HS-5 (cell line): ENCODE data around the gene EMP2.
"Not testable (repeated sequence)": the region's sequence is repeated elsewhere in the genome, so short reads cannot be mapped to it uniquely, and the experiment has no call there.

Experiments
- DNase-seq: peaks from one replicate; pipeline ENCODE4 v3.0.0-alpha.2; 2012; ENCODE audit warnings: low read depth

The EMP2 gene

DNA sequence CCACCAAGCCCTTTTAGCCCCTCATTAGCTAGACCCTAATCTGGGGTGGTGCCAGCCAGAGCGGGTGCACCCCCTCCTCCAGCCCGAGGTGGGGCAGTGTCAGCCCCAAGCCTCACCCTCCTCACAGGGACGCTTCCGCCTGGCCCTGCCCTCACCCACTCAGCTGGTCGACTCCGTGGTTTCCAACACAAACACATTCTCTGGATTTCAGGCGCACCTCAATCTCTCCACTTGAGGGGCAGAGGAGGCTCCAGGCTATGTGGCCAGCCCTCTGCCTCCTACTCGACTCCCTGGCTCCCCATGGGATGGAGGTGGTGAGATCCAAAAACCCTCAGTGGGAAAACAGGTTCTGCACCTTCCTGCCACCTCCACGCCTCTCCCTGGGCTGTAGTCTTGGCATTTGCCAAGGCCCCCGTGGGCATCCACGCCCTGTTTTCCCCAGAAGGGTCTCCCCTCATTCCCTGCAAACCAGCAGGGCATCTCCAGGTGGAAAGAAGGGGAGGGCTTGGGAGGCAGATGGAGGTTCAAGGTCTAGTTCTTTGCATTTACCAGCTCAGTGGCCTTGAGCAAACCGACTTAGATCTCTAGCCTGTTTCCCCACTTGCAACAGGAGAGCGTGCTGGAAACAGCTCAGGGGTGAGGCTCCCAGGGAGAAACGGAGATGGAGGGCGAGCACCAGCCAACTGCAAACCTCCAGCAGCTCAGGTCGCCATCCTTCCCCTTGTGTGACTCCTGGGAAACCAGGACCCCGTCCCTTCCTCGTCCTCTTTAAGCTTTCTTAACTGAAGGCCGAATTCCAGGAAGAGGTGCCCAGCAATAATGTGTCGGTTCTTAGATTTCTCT, 1.7 kb downstream of the EMP2 start:
- DNase-seq, result no peak

DNA sequence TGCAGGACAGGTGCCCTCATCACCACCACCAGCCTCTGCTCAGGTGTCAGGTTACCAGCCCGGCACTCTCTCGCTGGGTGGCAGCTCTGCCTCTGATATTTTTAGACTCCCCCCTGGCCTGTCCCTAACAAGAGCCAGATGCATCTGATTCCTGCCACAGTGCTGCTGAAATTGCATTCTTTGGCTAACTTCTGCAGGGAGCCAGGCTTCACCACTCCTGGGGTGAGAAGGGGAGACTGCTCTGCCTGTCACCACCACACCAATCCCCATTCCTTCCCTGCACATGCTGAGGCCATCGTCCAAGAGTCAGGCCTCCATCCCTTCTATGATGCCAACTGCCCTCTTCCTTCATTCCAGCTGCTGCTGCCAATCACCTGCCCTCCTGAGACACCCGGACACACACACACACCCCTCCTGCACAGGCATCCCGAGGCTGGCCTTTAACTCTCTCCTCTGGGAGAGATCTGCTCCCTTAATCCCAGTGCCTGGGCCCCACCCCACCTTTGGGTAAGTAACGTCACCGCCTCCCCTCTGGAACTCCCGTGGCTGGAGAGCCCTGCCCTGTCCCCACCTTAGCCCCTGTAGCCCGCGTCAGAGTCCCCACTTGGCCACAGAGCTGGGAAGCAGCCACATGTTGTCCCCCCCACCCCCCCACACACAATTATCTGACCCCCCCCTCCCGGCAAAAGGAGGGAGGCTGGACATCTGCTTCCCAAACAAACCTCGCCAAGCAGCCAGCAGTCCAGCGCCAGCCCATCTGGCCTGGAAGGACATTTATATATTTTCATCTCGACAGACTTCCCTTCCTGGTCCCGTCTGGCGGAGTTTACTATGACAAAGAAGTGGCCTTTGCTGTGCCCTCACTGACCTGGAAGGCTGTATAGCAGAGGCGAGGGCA, 2.8 kb downstream of the EMP2 start:
- DNase-seq, result no peak

DNA sequence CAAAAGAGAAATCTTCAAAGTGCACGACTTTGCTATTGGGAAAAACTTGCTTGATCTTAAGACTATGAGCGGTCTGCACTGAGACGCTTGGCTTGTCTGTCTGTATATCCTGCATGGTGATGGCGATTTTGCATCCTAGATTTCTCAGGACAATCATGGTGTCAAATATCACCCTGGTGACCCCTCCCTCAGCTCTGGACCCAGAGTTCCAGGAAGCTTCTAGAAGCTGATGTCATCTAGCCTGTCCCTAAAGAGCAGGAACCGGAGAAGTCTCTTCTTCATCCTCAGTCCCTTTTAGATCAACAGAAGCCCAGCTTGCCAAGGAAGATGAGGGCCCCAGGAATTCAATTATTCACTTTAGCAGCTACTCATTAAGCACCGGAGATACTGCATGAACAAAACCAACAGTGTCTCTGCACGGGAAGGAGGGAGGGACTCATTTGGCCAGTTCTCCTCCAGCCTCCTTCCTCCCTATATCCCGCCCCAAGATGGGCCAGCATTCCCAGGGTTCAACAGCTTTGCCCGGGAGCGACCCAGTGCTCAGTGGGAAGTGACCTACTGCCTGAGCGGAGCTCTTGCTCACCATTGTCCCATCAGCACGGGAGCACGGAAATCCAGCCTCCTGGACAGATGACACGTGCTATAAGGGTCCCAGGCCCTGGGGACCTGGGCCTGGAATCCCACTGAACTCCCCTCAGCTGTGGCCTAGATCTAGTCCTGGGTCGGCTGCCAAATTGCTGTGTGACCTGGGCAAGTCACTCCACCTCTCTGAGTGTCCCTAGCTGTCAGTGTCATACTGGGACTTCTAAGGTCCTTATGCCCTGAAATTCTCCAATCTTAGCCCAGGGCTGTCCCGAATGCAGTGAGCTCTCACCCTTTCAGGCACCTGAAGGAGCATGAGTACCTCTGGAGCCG, 3.8 kb downstream of the EMP2 start:
- DNase-seq, result no peak

DNA sequence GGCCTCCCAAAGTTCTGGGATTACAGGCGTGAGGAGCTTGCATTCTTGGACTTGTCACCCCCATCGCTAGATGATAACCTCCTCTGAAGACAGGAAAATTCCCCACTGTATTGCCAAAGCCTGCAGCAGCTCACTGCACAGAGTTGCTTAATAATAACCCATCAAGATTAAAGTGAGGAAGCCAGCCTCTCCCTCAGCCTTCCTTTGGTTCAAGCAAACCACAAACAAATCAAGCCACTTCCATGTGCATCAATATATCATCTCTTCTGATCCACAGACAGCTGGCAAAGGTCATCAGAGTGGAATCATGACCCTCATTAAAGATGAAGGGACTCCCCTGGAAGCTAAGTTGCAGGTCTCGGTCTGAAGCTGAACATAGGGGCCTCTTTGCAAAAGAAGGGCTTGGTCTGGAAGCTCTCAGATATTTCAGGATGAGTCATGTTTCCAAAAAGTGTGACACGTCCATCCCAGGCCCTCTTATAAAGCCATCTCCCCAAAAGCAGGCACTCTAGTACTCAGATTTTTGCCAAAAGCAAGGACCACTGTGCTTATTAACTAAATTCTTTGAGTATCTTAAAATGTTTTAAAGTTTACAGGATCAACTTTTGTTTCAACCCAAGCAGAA, 4.8 kb downstream of the EMP2 start:
- peak; percentile 10 for DNase-seq

- no peak for DNase-seq
Measured at GRCh38 chr16:10572611-10573010, 7.8 kb downstream of the EMP2 start.

- DNase-seq, result no peak
Measured at GRCh38 chr16:10571354-10571753, 9.0 kb downstream of the EMP2 start.

GRCh38 chr16:10569621-10570020, 10.8 kb downstream of the EMP2 start:
- DNase-seq, result no peak

GRCh38 chr16:10566613-10567012, 13.8 kb downstream of the EMP2 start:
- DNase-seq, result no peak

- DNase-seq, result no peak
Measured at GRCh38 chr16:10565167-10565566, 15.2 kb downstream of the EMP2 start.

DNA sequence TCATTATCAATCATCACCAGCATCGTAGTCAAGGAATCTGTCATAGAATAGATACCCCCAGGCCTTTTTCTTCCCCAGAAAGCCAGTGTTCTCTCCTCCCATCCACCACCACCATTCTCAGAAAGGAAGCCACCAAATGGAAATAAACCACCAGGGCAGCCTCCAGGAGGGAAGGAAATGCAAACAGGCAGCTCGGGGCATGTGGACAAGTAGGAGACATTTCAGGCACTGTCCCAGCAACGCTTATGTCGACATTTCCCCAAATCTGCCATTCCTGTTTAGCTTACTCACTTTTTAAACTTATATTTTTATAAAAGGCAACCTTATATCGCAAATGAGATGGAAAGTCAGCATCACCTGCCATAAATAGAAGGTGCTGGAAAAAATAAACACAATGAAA, 15.8 kb downstream of the EMP2 start:
- no peak for DNase-seq

DNA sequence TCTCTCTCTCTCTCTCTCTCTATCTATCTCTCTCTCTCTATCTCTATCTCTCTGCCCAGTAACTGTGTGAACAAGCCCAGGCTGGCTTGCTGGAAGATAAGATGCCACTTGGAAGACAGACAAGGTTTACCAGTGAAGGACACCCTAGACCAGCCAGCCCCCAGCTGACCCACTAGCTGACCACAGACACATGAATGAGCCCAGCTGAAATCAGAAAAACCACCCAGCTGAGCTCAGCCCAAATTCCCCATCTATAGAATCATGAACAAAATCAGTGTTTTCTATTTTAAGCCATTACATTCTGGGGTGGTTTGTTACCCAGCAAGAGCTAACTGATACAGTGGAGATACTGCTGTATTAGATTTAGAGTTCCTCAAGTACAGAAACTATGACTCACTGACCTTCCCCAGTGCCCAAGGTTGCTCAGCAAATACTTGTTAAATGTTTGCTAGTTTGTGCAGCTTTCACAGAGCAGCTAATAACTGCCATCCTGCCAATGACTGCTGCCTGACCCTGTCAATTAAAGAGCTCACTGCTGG, 18.0 kb downstream of the EMP2 start:
- DNase-seq, result no peak

GRCh38 chr16:10561425-10561824, 19.0 kb downstream of the EMP2 start:
- no peak for DNase-seq

DNA sequence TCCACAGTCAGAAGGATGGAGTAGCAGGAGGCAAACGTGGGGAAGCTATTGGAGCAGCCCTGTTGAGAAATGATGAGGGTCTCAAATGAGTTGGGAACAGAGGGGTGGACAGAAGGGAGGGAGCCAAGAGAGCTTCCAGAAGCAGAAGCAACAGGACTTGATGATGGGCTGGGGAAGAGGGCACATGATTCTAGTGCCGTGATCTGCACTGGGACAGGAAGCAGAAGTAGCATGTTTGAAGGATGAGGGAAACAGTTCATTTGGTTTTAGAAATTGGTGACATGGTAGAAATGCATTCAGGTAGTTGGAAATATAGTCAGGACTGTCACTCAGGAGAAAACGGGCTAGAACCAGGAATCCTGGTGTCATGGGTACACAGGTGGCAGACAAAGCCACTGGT, 19.4 kb downstream of the EMP2 start:
- no peak for DNase-seq

DNA sequence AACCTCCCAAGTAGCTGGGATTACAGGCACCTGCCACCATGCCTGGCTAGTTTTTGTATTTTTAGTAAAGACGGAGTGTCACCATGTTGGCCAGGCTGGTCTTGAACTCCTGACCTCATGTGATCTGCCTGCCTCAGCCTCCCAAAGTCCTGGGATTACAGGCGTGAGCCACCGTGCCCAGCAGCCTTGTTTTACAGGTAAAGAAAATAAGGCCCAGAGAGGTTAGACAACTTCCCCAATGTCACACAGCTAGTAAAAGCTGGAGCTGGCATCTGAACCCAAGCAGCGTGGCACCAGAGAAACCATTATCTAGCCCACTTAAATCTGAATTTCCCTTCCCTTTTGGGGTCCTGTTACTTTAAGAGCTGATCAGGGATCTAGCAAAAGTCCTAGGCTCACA, 20.6 kb downstream of the EMP2 start:
- DNase-seq, result not testable (repeated sequence)

DNA sequence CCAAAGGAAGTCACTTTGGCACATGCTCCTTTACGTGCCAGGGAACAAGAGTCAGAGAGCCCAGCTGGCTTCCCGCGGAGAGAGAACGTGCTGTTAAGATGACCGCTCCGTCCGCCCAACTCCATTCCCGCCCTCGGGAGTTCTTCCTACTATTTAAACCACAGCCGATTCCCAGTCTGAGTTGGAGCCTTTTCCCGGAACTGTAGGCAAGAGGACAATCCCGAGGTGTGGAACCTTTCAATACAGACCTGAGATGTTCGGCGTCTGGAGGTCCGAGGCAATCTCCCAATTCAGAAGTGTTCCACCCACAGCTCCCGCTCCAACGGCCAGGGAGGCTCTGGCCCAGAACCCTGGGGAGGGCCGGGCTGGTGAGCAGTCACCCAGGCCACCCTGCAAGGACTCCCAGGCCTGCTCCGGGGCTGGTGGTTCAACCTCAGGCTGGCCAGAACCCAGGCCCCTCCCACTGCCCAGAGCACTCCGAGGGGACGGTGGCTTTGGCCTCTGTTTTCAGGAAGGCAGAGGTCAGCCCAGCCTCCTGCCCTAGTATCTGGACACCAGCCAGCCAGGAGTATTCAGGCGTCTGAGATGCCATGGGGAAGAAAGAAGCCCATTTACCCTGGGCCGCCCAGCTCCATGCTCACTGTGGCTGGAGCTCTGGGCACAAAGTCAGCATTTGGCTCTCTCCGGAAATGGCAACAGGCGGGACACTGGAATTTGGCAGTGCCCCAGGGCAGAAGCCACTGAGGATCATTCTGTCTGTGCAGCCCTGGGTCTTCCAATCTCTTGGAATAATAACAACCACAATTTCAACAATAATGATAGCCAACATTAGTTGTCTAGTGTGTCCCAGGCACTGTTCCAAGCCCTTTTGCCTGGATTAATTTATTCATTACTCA, 21.4 kb downstream of the EMP2 start:
- DNase-seq, result no peak

DNA sequence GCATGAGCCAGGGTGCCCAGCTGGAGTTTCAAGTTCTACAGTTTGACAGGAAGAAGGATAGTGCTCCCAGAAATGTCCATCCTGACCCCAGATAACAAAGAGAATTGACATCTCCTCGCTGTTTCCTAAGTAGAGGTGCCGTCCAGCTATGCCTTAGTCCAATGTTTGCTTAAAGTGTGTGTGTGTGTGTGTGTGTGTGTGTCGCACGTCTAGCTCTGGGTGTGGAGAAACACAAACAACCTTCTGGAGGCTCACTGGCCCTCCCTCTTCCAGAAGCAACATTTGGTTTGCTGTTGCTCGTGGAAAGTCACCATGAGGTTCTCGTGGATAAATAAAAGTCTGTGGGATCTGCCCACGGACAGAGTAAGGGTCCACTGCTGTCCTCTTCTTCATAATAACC, 22.1 kb downstream of the EMP2 start:
- DNase-seq, result no peak

DNA sequence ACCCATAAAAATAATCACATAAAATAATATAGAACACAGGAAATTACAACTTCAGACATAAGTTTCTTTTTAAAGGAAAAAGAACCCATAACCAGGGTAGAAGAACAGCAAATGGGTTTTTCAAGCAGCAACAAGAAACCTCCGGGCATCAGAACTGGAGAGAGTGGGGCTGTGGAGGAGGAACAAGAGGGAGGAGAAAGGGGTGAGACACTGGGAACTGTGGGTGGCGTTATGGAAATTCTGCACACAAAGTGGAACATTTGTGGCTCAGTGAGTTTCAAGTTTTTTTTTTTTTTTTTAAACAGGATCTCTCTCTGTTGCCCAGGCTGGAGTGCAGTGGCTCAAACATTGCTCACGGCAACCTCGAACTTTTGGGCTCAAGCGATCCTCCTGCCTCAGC, 22.6 kb downstream of the EMP2 start:
- DNase-seq, result no peak

- no peak for DNase-seq
Measured at GRCh38 chr16:10556236-10556635, 24.2 kb downstream of the EMP2 start.

DNA sequence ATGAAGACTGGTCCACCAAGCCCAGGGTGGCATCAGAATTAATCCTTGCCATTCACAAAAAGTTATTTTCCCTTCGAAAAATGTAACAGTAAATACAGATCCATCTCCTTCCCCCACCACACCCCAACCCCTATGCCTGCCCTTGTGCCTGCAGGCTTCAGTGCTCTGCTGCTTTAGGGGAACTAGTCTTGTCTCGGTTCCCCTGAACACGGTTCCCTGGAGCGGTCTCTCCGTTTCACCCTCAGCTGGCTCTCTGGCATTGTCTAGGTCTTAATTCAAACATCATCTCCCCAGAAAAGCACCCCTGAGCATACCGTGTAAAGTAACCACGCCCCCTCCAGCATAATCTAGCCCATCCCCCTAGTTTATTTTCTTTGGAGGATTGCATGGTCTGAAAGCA, 25.8 kb downstream of the EMP2 start:
- no peak for DNase-seq

- no peak for DNase-seq
Measured at GRCh38 chr16:10552998-10553491, 27.4 kb downstream of the EMP2 start.
